GM23248 (cell line): ENCODE data around the gene ZNF593OS.

Source experiments
- EZH2 ChIP-seq: fragments of 200-600 bp; sonication (generic); IDR thresholded peaks from 2 replicates; pipeline ENCODE4 v1.6.1; 2018; ENCODE audit warnings: antibody characterized with exemption, mild to moderate bottlenecking; ENCODE audit not compliant: insufficient read depth, poor library complexity, severe bottlenecking
- EZH2phosphoT487 ChIP-seq: fragments of 200-600 bp; sonication (generic); IDR thresholded peaks from 2 replicates; pipeline ENCODE4 v1.6.1; 2018; ENCODE audit warnings: antibody characterized with exemption, moderate library complexity, mild to moderate bottlenecking, low read depth; ENCODE audit not compliant: insufficient read depth

- TF ChIP-seq EZH2 (no peak), EZH2phosphoT487 (no peak)
Observed at GRCh38 chr1:26163684-26164035, 8.0 kb downstream of the ZNF593OS start.
